ENCODE data around the gene IL1RAP. TPM values are rescaled to one million over a fixed set of nuclear protein-coding genes. Genes with fewer than 3 reads are reported as not detected.

The IL1RAP gene
- total and polyA plus RNA-seq, 2 donors (not counting 3 experiments of a cell fraction or from before 2014, with no cell fraction given), result 4.3 to 9.2 TPM

GRCh38 chr3:190552969-190553759, 39.3 kb downstream of the IL1RAP start:
- Histone ChIP-seq H4K20me1 (replicated peaks; ENCODE audit: control insufficient read depth, extremely low read depth, insufficient read depth, low read length) (no peaks in the 10 kb centered on the region), H3K27me3 (ENCODE audit: control insufficient read depth in 2 of 2, insufficient read depth in 2 of 2, low read length in 2 of 2) (no peaks in the 10 kb centered on the region), H3K27ac (ENCODE audit: insufficient read depth, low read depth, low read length) (no peak overlapping the region), H3K36me3 (ENCODE audit: control insufficient read depth in 2 of 2, extremely low read depth in 1 of 2, insufficient read depth in 2 of 2, low read length in 2 of 2) (no peaks in the 10 kb centered on the region), H3K4me1 (ENCODE audit: control insufficient read depth, extremely low read depth, insufficient read depth, low read length) (no peaks in the 10 kb centered on the region), H3K9me1 (replicated peaks; ENCODE audit: control insufficient read depth, extremely low read depth, insufficient read depth, low read length) (no peaks in the 10 kb centered on the region), H2AFZ (ENCODE audit: low read depth, low read length) (no peak overlapping the region), H3K79me2 (ENCODE audit: control insufficient read depth, insufficient read depth, low read length) (no peaks in the 10 kb centered on the region), H3K9me3 (replicated peaks; ENCODE audit: control insufficient read depth, insufficient read depth, low read length) (no peaks in the 10 kb centered on the region), H3K9ac (replicated peaks; ENCODE audit: extremely low read depth, insufficient read depth, low read length) (no peak overlapping the region), H3K4me3 (replicated peaks in 1 of 3; ENCODE audit: insufficient read depth in 1 of 3, low read depth in 1 of 3, low read length in 3 of 3) (no peak overlapping the region), H3K4me2 (ENCODE audit: insufficient read depth, low read length) (no peak overlapping the region)
- TF ChIP-seq MAX (IDR thresholded peaks at IDR 0.05; ENCODE audit: insufficient read depth, insufficient read length) (no peak), JUN (IDR thresholded peaks at IDR 0.05; ENCODE audit: borderline replicate concordance, insufficient read depth, insufficient read length, low read depth) (no peak), CTCF (IDR thresholded peaks at IDR 0.05; ENCODE audit: extremely low read depth in 1 of 2, insufficient read depth in 1 of 2, low read depth in 1 of 2, low read length in 2 of 2) (no peak), GATA2 (IDR thresholded peaks at IDR 0.05; ENCODE audit: insufficient read depth, insufficient read length, low read depth, low read length) (no peak), MYC (IDR thresholded peaks at IDR 0.05; ENCODE audit: low read depth, low read length) (no peak), POLR2A (IDR thresholded peaks at IDR 0.05; ENCODE audit: low read depth, low read length) (no peak), EZH2 (IDR thresholded peaks at IDR 0.05; ENCODE audit: borderline replicate concordance, low read depth, low read length, severe bottlenecking) (no peak), FOS (IDR thresholded peaks at IDR 0.05; ENCODE audit: borderline replicate concordance, insufficient read depth, low read length) (no peak), POLR2AphosphoS5 (IDR thresholded peaks at IDR 0.05; ENCODE audit: insufficient read depth, low read depth, low read length) (no peak)
- POLR2A ChIA-PET, result no interaction called here
- dilution Hi-C loops (cut with MboI; ENCODE audit: extremely low pct_ligation_motif_present, low sequenced_read_pairs), result no loop called here
- BruUV-seq (replicated peaks), result no TSS peak
- DNase-seq (ENCODE audit: low read depth, low spot score), result no peak
- CTCF ChIA-PET, result interaction anchor here (1.5 kb wide), 1 partner anchor 18 kb away, joined by 3 read pairs; no protein-coding TSS in a partner anchor
- intact Hi-C loops (cut with micrococcal nuclease), result no loop called here
- no peak for FAIRE-seq

All from endothelial cell of umbilical vein (primary cell).